ENCODE data around the gene LSMEM2. TPM values are rescaled to one million over a fixed set of nuclear protein-coding genes. Genes with fewer than 3 reads are reported as not detected.

The LSMEM2 gene
- total RNA-seq, 1 donor from 2014 or later, result not detected

DNA sequence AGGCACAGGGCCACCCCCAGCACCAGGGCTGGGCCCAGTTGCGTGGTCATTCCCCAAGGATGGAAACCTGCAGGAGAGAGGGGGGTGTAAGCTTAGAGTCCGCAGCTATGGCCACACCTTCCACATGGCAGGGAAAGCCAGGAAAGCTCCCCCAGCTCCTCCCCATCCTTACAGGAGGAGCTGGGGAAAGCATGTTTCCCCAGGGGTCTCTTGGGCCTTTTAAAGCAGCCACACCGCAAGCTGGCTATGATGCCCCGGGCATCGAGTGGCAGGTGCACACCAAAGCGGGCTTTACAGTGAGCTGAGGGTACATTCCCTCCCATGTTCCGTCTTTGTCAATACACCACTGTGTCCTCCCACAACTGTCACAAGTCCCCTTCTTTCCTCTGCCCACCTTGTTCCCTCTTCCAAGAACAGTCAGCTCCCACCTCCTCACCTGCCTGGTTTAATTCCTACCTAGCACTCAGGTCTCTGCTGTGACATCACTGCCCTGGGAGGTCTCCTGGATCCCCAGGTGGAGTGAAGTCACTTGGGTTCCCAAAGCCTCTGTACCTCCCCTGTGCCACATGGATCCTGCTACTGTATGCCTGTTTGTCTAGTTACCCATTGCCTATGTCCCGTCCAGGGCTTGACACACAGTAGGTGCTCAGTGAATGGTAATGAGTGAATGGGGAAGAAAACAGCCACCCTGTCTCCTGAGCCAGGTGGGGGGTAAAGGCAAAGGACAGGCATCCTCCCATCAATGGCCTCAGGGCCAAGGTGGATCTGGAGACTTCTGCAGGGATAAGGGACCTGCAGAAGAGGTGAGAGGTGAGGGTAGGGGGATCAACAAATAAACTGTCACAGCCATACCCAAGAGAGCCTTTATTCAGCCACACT lies 16.9 kb downstream of the LSMEM2 start:
- Histone ChIP-seq H3K27me3 (no peaks in the 10 kb centered on the region), H3K4me1 (peaks cover 50% of the 10 kb centered on the region), H3K4me3 (no peak overlapping the region), H3K36me3 (peaks cover 0 to 5% of the 10 kb centered on the region in 2 donors), H3K27ac (no peak overlapping the region), H3K9me3 (no peaks in the 10 kb centered on the region)
- TF ChIP-seq POLR2A (IDR thresholded peaks at IDR 0.05) (no peak), POLR2AphosphoS5 (IDR thresholded peaks at IDR 0.05; ENCODE audit: insufficient read depth in 1 of 2, low read depth in 1 of 2) (no peak)
- TF ChIP-seq, protein P1, sequence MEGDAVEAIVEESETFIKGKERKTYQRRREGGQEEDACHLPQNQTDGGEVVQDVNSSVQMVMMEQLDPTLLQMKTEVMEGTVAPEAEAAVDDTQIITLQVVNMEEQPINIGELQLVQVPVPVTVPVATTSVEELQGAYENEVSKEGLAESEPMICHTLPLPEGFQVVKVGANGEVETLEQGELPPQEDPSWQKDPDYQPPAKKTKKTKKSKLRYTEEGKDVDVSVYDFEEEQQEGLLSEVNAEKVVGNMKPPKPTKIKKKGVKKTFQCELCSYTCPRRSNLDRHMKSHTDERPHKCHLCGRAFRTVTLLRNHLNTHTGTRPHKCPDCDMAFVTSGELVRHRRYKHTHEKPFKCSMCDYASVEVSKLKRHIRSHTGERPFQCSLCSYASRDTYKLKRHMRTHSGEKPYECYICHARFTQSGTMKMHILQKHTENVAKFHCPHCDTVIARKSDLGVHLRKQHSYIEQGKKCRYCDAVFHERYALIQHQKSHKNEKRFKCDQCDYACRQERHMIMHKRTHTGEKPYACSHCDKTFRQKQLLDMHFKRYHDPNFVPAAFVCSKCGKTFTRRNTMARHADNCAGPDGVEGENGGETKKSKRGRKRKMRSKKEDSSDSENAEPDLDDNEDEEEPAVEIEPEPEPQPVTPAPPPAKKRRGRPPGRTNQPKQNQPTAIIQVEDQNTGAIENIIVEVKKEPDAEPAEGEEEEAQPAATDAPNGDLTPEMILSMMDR (IDR thresholded peaks at IDR 0.05), result no peak
- intact Hi-C loops (cut with DNase I), result no loop called here
- DNase-seq (ENCODE audit: extremely low spot score in 2 of 2), result no peak

DNA sequence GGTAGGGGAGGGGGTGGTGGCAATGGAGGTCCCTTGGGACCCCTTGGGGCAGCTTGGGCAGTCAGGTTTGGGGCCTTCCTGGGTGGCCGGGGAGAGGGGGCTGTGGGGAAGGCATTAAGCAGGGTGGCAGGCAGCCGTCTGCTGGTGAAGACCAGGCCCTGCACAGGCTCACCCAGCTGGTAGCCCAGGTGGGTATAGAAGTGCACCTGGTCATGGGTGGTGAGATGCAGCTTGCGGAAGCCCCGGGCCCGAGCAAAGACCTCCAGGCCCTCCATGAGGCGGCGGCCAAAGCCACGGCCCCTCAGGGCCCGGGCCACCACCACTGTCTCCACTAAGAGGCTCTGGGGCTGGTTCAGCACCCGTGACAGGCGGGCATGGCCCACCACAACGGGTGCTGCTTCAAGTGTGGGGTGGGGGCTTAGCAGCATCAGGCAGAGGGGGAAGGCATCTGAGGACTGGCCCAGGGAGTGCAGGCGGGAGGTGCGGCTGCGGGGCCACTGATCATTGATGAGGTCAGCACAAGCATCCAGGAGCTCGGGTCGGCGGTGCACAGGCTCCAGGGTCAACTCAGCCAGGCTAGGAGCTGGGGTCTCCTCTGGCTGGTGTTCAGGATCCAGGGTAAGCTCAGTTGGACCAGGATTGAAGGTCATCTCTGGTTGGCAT lies 18.0 kb downstream of the LSMEM2 start:
- Histone ChIP-seq H3K4me3 (no peak overlapping the region), H3K36me3 (peaks cover 0 to 5% of the 10 kb centered on the region in 2 donors), H3K9me3 (no peaks in the 10 kb centered on the region), H3K27me3 (no peaks in the 10 kb centered on the region), H3K27ac (no peak overlapping the region), H3K4me1 (peaks cover 45% of the 10 kb centered on the region)
- TF ChIP-seq POLR2A (IDR thresholded peaks at IDR 0.05), result no peak
- TF ChIP-seq POLR2AphosphoS5 (IDR thresholded peaks at IDR 0.05; ENCODE audit: insufficient read depth in 1 of 2, low read depth in 1 of 2), result no peak
- TF ChIP-seq, protein P1 (IDR thresholded peaks at IDR 0.05), result no peak
- DNase-seq (ENCODE audit: extremely low spot score in 2 of 2), result no peak
- intact Hi-C loops (cut with DNase I), result no loop called here

DNA sequence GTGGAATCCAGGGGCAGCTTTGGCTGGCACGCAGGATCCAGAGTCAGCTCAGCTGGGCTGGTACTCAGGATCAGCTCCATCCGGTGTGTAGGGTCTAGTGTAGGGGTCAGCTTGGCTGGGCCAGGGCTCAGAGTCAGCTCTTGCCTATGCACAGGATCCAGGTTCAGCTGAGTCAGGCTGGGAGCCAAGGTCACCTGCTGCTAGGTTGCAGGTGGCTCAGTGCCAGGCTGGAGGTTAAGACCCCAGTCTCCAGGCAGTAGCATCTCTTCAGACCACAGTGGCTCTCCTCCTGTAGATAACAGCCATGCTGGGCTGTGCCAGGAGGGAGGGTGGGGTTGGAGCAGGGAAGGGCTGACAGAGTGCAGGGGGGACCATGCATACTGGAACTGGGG lies 18.5 kb downstream of the LSMEM2 start:
- intact Hi-C loops (cut with DNase I), result no loop called here
- no peak overlapping the region for H3K4me3 ChIP-seq
- peak overlapping the region; percentile 83 for H3K27ac ChIP-seq
- H3K4me1 ChIP-seq, result peaks cover 49% of the 10 kb centered on the region
- no peaks in the 10 kb centered on the region for H3K9me3 ChIP-seq
- H3K36me3 ChIP-seq, result peaks cover 0 to 5% of the 10 kb centered on the region in 2 donors
- H3K27me3 ChIP-seq, result no peaks in the 10 kb centered on the region
- no peak for TF ChIP-seq POLR2AphosphoS5 (IDR thresholded peaks at IDR 0.05; ENCODE audit: insufficient read depth in 1 of 2, low read depth in 1 of 2)
- TF ChIP-seq, protein P1 (IDR thresholded peaks at IDR 0.05), result no peak
- TF ChIP-seq POLR2A (IDR thresholded peaks at IDR 0.05), result no peak
- DNase-seq (ENCODE audit: extremely low spot score in 2 of 2), result no peak

DNA sequence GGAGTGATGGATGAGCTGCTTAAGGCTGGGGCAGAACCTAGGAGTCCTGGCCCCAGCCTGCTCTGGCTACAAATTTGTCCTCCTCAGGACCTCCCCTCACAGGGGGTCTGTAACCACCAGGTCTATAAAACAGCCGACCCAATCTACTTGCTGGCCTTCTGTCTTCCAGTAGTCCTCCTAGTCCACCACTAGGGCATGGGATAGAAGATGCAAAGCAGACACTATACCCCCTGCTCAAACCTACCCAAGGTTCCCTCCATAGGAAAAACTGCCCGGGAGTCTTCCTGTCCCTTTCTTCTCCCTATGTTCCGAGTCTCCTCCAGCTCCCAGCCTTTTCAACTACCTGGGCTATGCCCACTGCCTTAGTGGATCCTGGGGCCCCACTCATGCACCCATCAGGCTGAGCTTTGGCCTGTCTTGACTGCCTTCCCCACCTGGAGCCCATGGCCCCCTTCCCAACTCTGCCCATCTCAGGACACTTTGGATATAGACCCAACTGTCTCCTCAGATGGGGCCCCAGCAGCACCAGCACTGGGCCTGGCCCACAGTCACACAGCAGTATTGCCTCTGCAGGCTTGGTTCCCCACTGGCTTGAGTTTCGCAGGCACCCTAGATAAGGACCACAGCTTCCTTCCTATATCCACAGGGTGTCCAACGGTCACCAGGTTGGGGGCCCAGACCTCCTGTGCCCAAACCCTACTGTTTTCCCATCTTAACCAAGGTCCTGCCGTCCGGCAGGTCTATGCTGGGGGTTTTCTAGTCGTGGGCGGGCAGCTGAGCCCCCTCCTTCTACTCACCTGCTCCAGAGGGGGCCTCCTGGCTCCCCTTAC lies 19.2 kb downstream of the LSMEM2 start:
- Histone ChIP-seq H3K27me3 (no peaks in the 10 kb centered on the region), H3K4me1 (peaks cover 51% of the 10 kb centered on the region), H3K36me3 (peaks cover 0 to 5% of the 10 kb centered on the region in 2 donors), H3K4me3 (peak overlapping the region; percentile 61 to 90), H3K27ac (peak overlapping the region; percentile 83), H3K9me3 (no peaks in the 10 kb centered on the region)
- TF ChIP-seq, protein P1 (IDR thresholded peaks at IDR 0.05), result no peak
- no peak for TF ChIP-seq POLR2A (IDR thresholded peaks at IDR 0.05)
- TF ChIP-seq POLR2AphosphoS5 (IDR thresholded peaks at IDR 0.05; ENCODE audit: insufficient read depth in 1 of 2, low read depth in 1 of 2), result no peak
- DNase-seq (ENCODE audit: extremely low spot score in 2 of 2), result no peak
- intact Hi-C loops (cut with DNase I), result loop anchor here (2.0 kb wide), 1 partner anchor 25 kb away; the partner anchor contains the start of gene HYAL2

All from vagina (tissue), 2 donors.